HG02623 (cell line): ENCODE results near the gene EHD1.
"Not testable (repeated sequence)": the region's sequence is repeated elsewhere in the genome, so short reads cannot be mapped to it uniquely, and the experiment has no call there.

Experiments used
- ATAC-seq: cut with Tn5 transposase; IDR thresholded peaks from one replicate; pipeline ENCODE4 v1.9.1; 2021; ENCODE audit warnings: moderate library complexity; ENCODE audit not compliant: unreplicated experiment

Gene EHD1

GRCh38 chr11:64832467-64833197 is 45.8 kb downstream of the EHD1 start:
- ATAC-seq = no peak

- no peak for ATAC-seq
These were observed 47.0 kb downstream of the EHD1 start for GRCh38 chr11:64831411-64831891.

- no peak for ATAC-seq
These were observed 48.7 kb downstream of the EHD1 start for GRCh38 chr11:64829536-64830251.

- ATAC-seq = no peak
These were observed 51.0 kb downstream of the EHD1 start for GRCh38 chr11:64827451-64827839.

GRCh38 chr11:64826578-64827450 is 51.6 kb downstream of the EHD1 start:
- no peak for ATAC-seq

GRCh38 chr11:64826062-64826461 is 52.4 kb downstream of the EHD1 start:
- ATAC-seq = no peak

- no peak for ATAC-seq
These were observed 54.8 kb downstream of the EHD1 start for GRCh38 chr11:64823568-64824119.

GRCh38 chr11:64817476-64817875 is 60.9 kb downstream of the EHD1 start:
- no peak for ATAC-seq

- ATAC-seq = not testable (repeated sequence)
These were observed 63.0 kb downstream of the EHD1 start for GRCh38 chr11:64815433-64815832.

- no peak for ATAC-seq
These were observed 63.7 kb downstream of the EHD1 start for GRCh38 chr11:64814712-64815187.

- ATAC-seq = no peak
These were observed 64.6 kb downstream of the EHD1 start for GRCh38 chr11:64813826-64814225.

GRCh38 chr11:64810891-64811272 is 67.5 kb downstream of the EHD1 start:
- ATAC-seq = peak; percentile 8

- ATAC-seq = peak; percentile 63
These were observed 68.0 kb downstream of the EHD1 start, which contains the start of gene MEN1 for GRCh38 chr11:64810271-64810890. Gene MEN1 (minus strand): TSS chr11:64810551. CDS start chr11:64810109, 442 bp downstream.

GRCh38 chr11:64809781-64810241 is 68.6 kb downstream of the EHD1 start:
- ATAC-seq = no peak

GRCh38 chr11:64805481-64805880 is 72.9 kb downstream of the EHD1 start:
- ATAC-seq = no peak

- no peak for ATAC-seq
These were observed 73.8 kb downstream of the EHD1 start for GRCh38 chr11:64804346-64805210.

- no peak for ATAC-seq
These were observed 74.5 kb downstream of the EHD1 start for GRCh38 chr11:64803846-64804345.

GRCh38 chr11:64803158-64803845 is 75.1 kb downstream of the EHD1 start, which contains the start of gene MAP4K2:
Gene MAP4K2 (minus strand): TSS chr11:64803214. CDS start chr11:64803149, 65 bp downstream.
- peak; percentile 59 for ATAC-seq
